ENCODE data around the gene BROX.

Gene BROX

DNA sequence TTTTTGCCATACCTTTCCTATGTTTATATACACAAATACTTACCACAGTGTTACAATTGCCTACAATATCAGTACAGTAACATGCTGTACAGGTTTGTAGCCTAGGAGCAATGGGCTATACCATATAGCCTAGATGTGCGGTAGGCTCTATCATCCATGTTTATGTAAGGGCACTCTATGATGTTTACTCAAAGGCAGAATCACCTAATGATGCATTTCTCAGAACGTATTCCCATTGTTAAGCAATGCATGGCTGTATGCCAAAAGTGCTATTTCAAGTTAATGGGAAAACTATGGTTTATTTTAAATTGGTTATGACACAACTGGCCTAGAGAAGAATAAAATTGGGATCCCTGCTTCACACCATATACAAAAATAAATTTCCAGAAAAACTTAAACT lies 65.6 kb downstream of the BROX start:
- no peak for ATAC-seq
- no peak for DNase-seq

DNA sequence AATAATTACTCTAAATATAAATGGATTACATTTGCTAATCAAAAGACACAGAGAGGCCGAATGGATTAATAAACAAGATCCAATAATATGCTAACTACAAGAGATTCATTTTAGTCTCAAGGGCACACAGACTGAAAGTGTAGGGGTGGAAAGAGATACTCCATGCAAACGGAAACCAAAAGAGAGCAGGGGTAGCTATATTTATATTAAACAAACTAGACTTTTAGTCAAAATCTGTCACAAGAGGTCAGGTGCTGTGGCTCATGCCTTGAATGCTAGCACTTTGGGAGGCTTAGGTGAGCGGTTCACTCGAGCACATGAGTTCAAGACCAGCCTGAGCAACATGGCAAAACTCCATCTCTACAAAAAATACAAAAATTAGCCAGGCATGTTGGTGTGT lies 68.9 kb downstream of the BROX start:
- ATAC-seq (no peak), DNase-seq (no peak)

DNA sequence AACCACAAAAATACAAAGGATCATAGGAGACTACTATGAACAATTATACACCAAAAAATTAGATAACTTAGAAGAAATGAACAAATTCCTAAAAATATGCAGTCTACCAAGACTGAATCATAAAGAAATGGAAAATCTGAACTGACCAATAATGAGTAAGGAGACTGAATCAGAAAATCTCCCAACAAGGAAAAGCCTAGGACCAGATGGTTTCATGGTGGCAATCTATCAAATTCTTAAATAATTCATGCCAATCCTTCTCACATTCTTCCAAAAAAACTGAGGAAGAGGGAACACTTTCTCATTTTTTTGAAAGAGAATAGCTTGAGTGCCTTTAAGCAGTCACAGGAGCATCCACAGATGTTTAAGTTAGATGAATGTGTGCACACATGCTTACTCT lies 70.7 kb downstream of the BROX start:
- ATAC-seq, result no peak
- no peak for DNase-seq

DNA sequence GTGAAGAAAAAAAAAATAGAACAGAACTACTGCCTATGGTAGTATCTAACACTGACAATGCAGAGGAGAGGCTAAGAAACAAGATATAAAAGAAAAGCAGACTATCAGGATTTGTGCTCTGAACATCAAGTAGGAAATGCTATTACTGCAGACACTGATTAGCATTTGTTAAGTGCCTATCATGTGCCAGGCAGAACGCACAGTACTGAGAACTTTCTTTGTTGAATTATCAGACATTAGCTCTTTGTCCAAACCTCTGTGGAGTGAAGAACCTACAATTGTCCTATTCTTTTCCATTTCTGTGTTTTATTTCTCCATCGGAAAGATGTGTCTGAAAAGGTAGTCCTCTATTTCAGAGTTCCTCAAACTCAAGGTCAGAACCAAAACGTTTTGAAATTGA lies 72.0 kb downstream of the BROX start:
- ATAC-seq, result no peak
- no peak for DNase-seq
